B cell (primary cell): ENCODE measurements around the gene RPH3AL. TPM values are rescaled to one million over a fixed set of nuclear protein-coding genes. Genes with fewer than 3 reads are reported as not detected.

ENCODE experiments used
- ATAC-seq: fragments of 200-7000 bp; cut with Tn5 transposase; one replicate; pipeline ENCODE4 v1.10.0; 2021; ENCODE audit warnings: low read depth, mild to moderate bottlenecking, moderate number of reproducible peaks, moderate library complexity
- CTCF ChIA-PET: fragments of 350-600 bp; sonication (Branson Sonifier 250); formaldehyde crosslinking; loops from one replicate; lab custom pipeline; 2021; ENCODE audit warnings: antibody characterized with exemption, inconsistent platforms; lab: Charles Lee
- POLR2A ChIA-PET: fragments of 350-600 bp; sonication (Branson Sonifier 250); formaldehyde crosslinking; loops from one replicate; lab custom pipeline; 2021; ENCODE audit warnings: antibody characterized with exemption; lab: Charles Lee
- DNase-seq: peaks from one replicate; pipeline ENCODE4 v3.0.0; 2013
- H2AFZ ChIP-seq: 2 replicates; pipeline ENCODE4 v1.6.1; 2012; ENCODE audit warnings: mild to moderate bottlenecking, low read depth, low read length; ENCODE audit not compliant: insufficient read depth, poor library complexity, severe bottlenecking
- H3K27ac ChIP-seq, 2 donors: 1 replicate in 1 of 2; 2 replicates in 1 of 2; pipeline ENCODE4 v1.5.1; 2012 to 2013; ENCODE audit warnings: low read length in 2 of 2, mild to moderate bottlenecking in 2 of 2, moderate library complexity in 1 of 2
- H3K27me3 ChIP-seq, 4 experiments: fragments of 200-600 bp in 1 of 4; sonication (generic) in 1 of 4; replicated peaks in 1 of 4; 1 replicate in 2 of 4; 2 replicates in 2 of 4; pipeline versions ENCODE4 v1.6.1 to v1.7.0; 2013 to 2016; ENCODE audit warnings: low read length in 3 of 4, mild to moderate bottlenecking in 2 of 4, mixed read lengths in 1 of 4, moderate library complexity in 1 of 4; ENCODE audit not compliant: insufficient read depth in 4 of 4, control insufficient read depth in 3 of 4; ENCODE audit errors: control extremely low read depth in 1 of 4
- H3K36me3 ChIP-seq, 2 experiments: replicated peaks in 1 of 2; 1 replicate in 1 of 2; 2 replicates in 1 of 2; pipeline versions ENCODE4 v1.6.1 to v1.7.1; 2013; ENCODE audit warnings: low read length in 1 of 2; ENCODE audit not compliant: insufficient read depth in 2 of 2, control insufficient read depth in 1 of 2; ENCODE audit errors: control extremely low read depth in 1 of 2, extremely low read depth in 1 of 2
- H3K4me1 ChIP-seq, 2 donors: fragments of 200-600 bp in 1 of 2; sonication (generic) in 1 of 2; 1 replicate in 1 of 2; 2 replicates in 1 of 2; pipeline versions ENCODE4 v1.5.1 to v1.6.1; 2013 to 2017; ENCODE audit warnings: low read length in 2 of 2; ENCODE audit not compliant: control insufficient read depth in 2 of 2, insufficient read depth in 2 of 2
- H3K4me2 ChIP-seq: replicated peaks from 2 replicates; pipeline ENCODE3; 2012; ENCODE audit warnings: mild to moderate bottlenecking, low read depth, low read length; ENCODE audit not compliant: poor library complexity, severe bottlenecking
- H3K4me3 ChIP-seq, 5 experiments: fragments of 200-600 bp in 1 of 5; sonication (generic) in 1 of 5; 1 replicate in 3 of 5; 2 replicates in 2 of 5; pipeline versions ENCODE4 v1.5.1 to v1.7.0; 2011 to 2016; ENCODE audit warnings: low read length in 4 of 5, mild to moderate bottlenecking in 4 of 5, low read depth in 2 of 5, control low read depth in 1 of 5, moderate library complexity in 1 of 5; ENCODE audit not compliant: insufficient read depth in 1 of 5; ENCODE audit errors: control extremely low read depth in 1 of 5, extremely low read depth in 1 of 5
- H3K79me2 ChIP-seq: fragments of 200-600 bp; sonication (generic); one replicate; pipeline ENCODE4 v1.6.0; 2016; ENCODE audit warnings: low read length; ENCODE audit not compliant: control insufficient read depth, insufficient read depth
- H3K9ac ChIP-seq: fragments of 200-600 bp; sonication (generic); 2 replicates; pipeline ENCODE4 v1.6.1; 2017; ENCODE audit warnings: mild to moderate bottlenecking, low read length, moderate library complexity
- H3K9me3 ChIP-seq, 3 donors: one replicate each; pipeline versions ENCODE4 v1.6.1 to v1.7.1; 2013; ENCODE audit warnings: low read length in 2 of 3; ENCODE audit not compliant: control insufficient read depth in 2 of 3, insufficient read depth in 1 of 3; ENCODE audit errors: control extremely low read depth in 1 of 3
- H4K20me1 ChIP-seq: 2 replicates; pipeline ENCODE4 v1.6.0; 2012; ENCODE audit warnings: mild to moderate bottlenecking, low read length; ENCODE audit not compliant: insufficient read depth, control insufficient read depth, poor library complexity, severe bottlenecking
- H3K27ac Mint-ChIP-seq: one replicate; pipeline ENCODE4 v1.8.0; 2021; ENCODE audit warnings: mixed read lengths
- H3K27me3 Mint-ChIP-seq: one replicate; pipeline ENCODE4 v1.8.0; 2021; ENCODE audit warnings: mixed read lengths
- H3K4me1 Mint-ChIP-seq: one replicate; pipeline ENCODE4 v1.8.0; 2021; ENCODE audit warnings: mixed read lengths
- H3K4me3 Mint-ChIP-seq: one replicate; pipeline ENCODE4 v1.8.0; 2021; ENCODE audit warnings: mixed read lengths
- H3K9me3 Mint-ChIP-seq: one replicate; pipeline ENCODE4 v1.8.0; 2022; ENCODE audit warnings: mixed read lengths; ENCODE audit not compliant: insufficient read depth
- EZH2 ChIP-seq: IDR thresholded peaks from 2 replicates; pipeline ENCODE4 v1.6.1; 2012; ENCODE audit warnings: borderline replicate concordance, low read depth, mild to moderate bottlenecking, moderate library complexity, low read length; ENCODE audit not compliant: insufficient read depth, poor library complexity, severe bottlenecking
- WGBS: methylation state at CpG from one replicate; pipeline ENCODE4 v1.1.5; 2013; ENCODE audit warnings: missing lambda C conversion rate; ENCODE audit not compliant: insufficient coverage; 5-methylcytosine and 5-hydroxymethylcytosine counted together
- intact Hi-C: fragments of 100-400 bp; cut with micrococcal nuclease; formaldehyde crosslinking; loops from one replicate; pipeline ENCODE4 v1.10.0; 2022
- polyA plus RNA-seq: library from polyadenylated mRNA; depleted of rRNA; stranded (reverse); fragments of >200 nt; gene quantifications from 2 replicates; pipeline ENCODE4 v1.2.3, GENCODE V29; 2012
- total RNA-seq, 2 donors: library from RNA; stranded (reverse); fragments of 120-200 nt in 1 of 2; gene quantifications; 1 replicate in 1 of 2; 2 replicates in 1 of 2; pipeline versions ENCODE4 v1.2.3 to v1.2.4, GENCODE V29; 2013 to 2022
- TF ChIP-seq, protein P1 (sequence below): fragments of 200-600 bp; IDR thresholded peaks from one replicate; pipeline ENCODE4 v1.8.0; 2022; ENCODE audit warnings: antibody characterized with exemption, mild to moderate bottlenecking

The RPH3AL gene
- total and polyA plus RNA-seq, 2 donors (not counting 1 experiment from before 2014, with no cell fraction given): 10.8 to 13.3 TPM

DNA sequence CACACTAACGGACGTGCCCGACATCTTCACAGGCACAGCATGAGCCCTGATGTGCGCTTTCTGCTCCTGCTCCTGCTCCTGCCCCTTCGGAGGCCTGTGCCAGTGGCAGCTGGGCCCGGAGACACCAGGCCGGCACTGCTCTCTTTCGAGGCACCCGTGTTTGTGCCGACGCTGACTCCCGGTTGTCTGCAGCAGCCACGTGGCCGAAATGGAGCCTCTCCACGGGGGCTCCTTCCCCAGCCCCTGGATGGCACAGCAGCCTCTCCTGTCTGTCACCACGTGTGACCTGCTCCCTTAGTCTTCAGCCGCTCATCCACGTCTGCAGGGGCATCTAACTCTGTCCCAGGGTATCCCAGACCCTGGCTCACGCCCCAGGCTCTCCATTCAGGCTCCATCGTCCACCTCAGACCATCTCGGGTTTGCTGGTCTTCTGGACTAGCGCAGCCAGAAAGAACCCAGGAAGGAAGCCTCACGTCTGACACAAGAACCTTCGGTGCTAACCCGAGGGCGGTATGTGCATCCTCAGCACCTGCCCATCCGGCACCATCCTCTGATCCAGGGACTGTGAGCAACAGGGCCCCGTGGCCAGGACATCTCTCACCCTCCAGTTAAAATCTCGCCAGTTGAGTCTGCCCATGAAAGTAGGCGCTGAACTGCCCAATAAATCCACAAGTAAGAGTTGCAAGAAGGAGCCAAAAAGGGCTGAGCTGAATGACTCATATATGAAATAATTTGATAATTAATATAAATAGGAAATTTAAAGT, 4.2 kb upstream of the RPH3AL start:
- intact Hi-C loops: no loop called here
- Histone ChIP-seq H3K9me3 (peaks cover 0 to 12% (median 0%) of the 10 kb centered on the region in 3 donors), H3K79me2 (no peaks in the 10 kb centered on the region), H3K27ac (no peak overlapping the region), H3K9ac (no peak overlapping the region), H3K36me3 (no peaks in the 10 kb centered on the region), H4K20me1 (no peaks in the 10 kb centered on the region), H3K27me3 (no peaks in the 10 kb centered on the region), H2AFZ (no peak overlapping the region), H3K4me1 (no peaks in the 10 kb centered on the region), H3K4me3 (no peak overlapping the region), H3K4me2 (no peak overlapping the region)
- Mint-ChIP-seq H3K27ac (no peak overlapping the region), H3K27me3 (peaks cover 4% of the 10 kb centered on the region), H3K4me1 (no peaks in the 10 kb centered on the region), H3K9me3 (no peaks in the 10 kb centered on the region), H3K4me3 (no peak overlapping the region)
- DNase-seq (no peak), ATAC-seq (no peak)
- TF ChIP-seq, protein P1, sequence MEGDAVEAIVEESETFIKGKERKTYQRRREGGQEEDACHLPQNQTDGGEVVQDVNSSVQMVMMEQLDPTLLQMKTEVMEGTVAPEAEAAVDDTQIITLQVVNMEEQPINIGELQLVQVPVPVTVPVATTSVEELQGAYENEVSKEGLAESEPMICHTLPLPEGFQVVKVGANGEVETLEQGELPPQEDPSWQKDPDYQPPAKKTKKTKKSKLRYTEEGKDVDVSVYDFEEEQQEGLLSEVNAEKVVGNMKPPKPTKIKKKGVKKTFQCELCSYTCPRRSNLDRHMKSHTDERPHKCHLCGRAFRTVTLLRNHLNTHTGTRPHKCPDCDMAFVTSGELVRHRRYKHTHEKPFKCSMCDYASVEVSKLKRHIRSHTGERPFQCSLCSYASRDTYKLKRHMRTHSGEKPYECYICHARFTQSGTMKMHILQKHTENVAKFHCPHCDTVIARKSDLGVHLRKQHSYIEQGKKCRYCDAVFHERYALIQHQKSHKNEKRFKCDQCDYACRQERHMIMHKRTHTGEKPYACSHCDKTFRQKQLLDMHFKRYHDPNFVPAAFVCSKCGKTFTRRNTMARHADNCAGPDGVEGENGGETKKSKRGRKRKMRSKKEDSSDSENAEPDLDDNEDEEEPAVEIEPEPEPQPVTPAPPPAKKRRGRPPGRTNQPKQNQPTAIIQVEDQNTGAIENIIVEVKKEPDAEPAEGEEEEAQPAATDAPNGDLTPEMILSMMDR: no peak
- no peak for TF ChIP-seq EZH2
- ChIA-PET POLR2A (interaction anchor here (0.6 kb wide), 1 partner anchor 396 kb away, joined by 8 read pairs; no protein-coding TSS in a partner anchor), CTCF (no interaction called here)
- 93% methylated on average over 28 of the region's 30 CpGs for WGBS
